Parathyroid adenoma (tissue), 2 donors: ENCODE data around the gene TFB1M.

ENCODE experiments used
- H2AFZ ChIP-seq: fragments of 300-600 bp; sonication (generic); one replicate; pipeline ENCODE4 v1.7.0; 2017; ENCODE audit warnings: antibody characterized with exemption, mild to moderate bottlenecking
- H3K27ac ChIP-seq: fragments of 300-600 bp; sonication (generic); one replicate; pipeline ENCODE4 v1.7.0; 2017
- H3K27me3 ChIP-seq: fragments of 300-600 bp; sonication (generic); one replicate; pipeline ENCODE4 v1.7.0; 2017; ENCODE audit warnings: low read length; ENCODE audit not compliant: control insufficient read depth, insufficient read depth
- H3K36me3 ChIP-seq: fragments of 300-600 bp; sonication (generic); one replicate; pipeline ENCODE4 v1.7.0; 2017; ENCODE audit warnings: low read length; ENCODE audit not compliant: control insufficient read depth, insufficient read depth
- H3K4me1 ChIP-seq: fragments of 300-600 bp; sonication (generic); one replicate; pipeline ENCODE4 v1.7.0; 2017; ENCODE audit warnings: control low read depth
- H3K4me2 ChIP-seq: fragments of 300-600 bp; sonication (generic); one replicate; pipeline ENCODE4 v1.7.0; 2017; ENCODE audit warnings: low read length
- H3K4me3 ChIP-seq: fragments of 300-600 bp; sonication (generic); one replicate; pipeline ENCODE4 v1.7.0; 2017; ENCODE audit warnings: low read depth, low read length
- H3K79me2 ChIP-seq: fragments of 300-600 bp; sonication (generic); one replicate; pipeline ENCODE4 v1.7.0; 2017; ENCODE audit warnings: control low read depth
- H3K9ac ChIP-seq: fragments of 300-600 bp; sonication (generic); one replicate; pipeline ENCODE4 v1.7.0; 2017; ENCODE audit warnings: mild to moderate bottlenecking
- H3K9me3 ChIP-seq: fragments of 300-600 bp; sonication (generic); one replicate; pipeline ENCODE4 v1.7.0; 2017; ENCODE audit warnings: low read length; ENCODE audit not compliant: control insufficient read depth
- TF ChIP-seq, protein P1 (sequence below): fragments of 300-600 bp; sonication (generic); IDR thresholded peaks from one replicate; pipeline ENCODE4 v1.7.0; 2017; ENCODE audit warnings: antibody characterized with exemption, mild to moderate bottlenecking
- donor health status: primary hyperparathyroidism.

Gene TFB1M

GRCh38 chr6:155325700-155326516 is 11.6 kb upstream of the TFB1M start:
- TF ChIP-seq, protein P1, sequence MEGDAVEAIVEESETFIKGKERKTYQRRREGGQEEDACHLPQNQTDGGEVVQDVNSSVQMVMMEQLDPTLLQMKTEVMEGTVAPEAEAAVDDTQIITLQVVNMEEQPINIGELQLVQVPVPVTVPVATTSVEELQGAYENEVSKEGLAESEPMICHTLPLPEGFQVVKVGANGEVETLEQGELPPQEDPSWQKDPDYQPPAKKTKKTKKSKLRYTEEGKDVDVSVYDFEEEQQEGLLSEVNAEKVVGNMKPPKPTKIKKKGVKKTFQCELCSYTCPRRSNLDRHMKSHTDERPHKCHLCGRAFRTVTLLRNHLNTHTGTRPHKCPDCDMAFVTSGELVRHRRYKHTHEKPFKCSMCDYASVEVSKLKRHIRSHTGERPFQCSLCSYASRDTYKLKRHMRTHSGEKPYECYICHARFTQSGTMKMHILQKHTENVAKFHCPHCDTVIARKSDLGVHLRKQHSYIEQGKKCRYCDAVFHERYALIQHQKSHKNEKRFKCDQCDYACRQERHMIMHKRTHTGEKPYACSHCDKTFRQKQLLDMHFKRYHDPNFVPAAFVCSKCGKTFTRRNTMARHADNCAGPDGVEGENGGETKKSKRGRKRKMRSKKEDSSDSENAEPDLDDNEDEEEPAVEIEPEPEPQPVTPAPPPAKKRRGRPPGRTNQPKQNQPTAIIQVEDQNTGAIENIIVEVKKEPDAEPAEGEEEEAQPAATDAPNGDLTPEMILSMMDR = no peak
- no peaks in the 10 kb centered on the region for H3K36me3 ChIP-seq

GRCh38 chr6:155324993-155325392 is 10.7 kb upstream of the TFB1M start:
- no peak overlapping the region for H3K4me3 ChIP-seq
- H3K9me3 ChIP-seq = no peaks in the 10 kb centered on the region
- no peak overlapping the region for H2AFZ ChIP-seq
- no peak overlapping the region for H3K27ac ChIP-seq
- H3K4me2 ChIP-seq = no peak overlapping the region
- H3K4me1 ChIP-seq = no peaks in the 10 kb centered on the region
- H3K79me2 ChIP-seq = no peaks in the 10 kb centered on the region
- H3K27me3 ChIP-seq = no peaks in the 10 kb centered on the region
- H3K9ac ChIP-seq = no peak overlapping the region
- TF ChIP-seq, protein P1 = no peak
- no peaks in the 10 kb centered on the region for H3K36me3 ChIP-seq

More at GRCh38 chr6:155325700-155326516, 11.6 kb upstream of the TFB1M start:
- Histone ChIP-seq H3K27ac (no peak overlapping the region), H2AFZ (no peak overlapping the region), H3K27me3 (no peaks in the 10 kb centered on the region), H3K4me1 (no peaks in the 10 kb centered on the region), H3K9ac (no peak overlapping the region), H3K79me2 (no peaks in the 10 kb centered on the region), H3K4me3 (no peak overlapping the region), H3K4me2 (no peak overlapping the region), H3K9me3 (no peaks in the 10 kb centered on the region)

- Histone ChIP-seq H3K27me3 (no peaks in the 10 kb centered on the region), H3K27ac (no peak overlapping the region), H2AFZ (no peak overlapping the region), H3K36me3 (no peaks in the 10 kb centered on the region), H3K9ac (no peak overlapping the region), H3K4me2 (no peak overlapping the region), H3K4me3 (no peak overlapping the region), H3K79me2 (no peaks in the 10 kb centered on the region), H3K9me3 (no peaks in the 10 kb centered on the region), H3K4me1 (no peaks in the 10 kb centered on the region)
- TF ChIP-seq, protein P1 = no peak
Observed at GRCh38 chr6:155324172-155324571, 9.9 kb upstream of the TFB1M start.

DNA sequence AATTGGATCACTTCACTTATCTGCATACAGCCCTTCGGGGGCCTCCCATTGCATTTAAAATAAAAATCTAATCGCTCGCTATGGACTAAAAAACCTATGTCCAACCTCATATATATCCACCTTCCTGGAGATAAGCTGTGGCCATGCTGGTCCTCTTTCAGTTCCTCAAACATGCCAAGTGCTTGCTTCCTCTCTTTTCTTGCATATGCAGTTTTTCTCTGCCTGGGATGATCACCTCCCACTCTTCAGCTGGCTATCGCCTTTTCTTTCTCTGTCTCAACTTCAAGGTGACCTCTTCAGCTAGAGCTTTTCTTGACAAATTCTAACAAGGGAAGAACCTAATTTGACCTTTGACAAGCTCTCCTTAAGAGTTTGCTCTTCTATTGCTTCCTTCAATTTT is 5.6 kb upstream of the TFB1M start:
- Histone ChIP-seq H3K9ac (no peak overlapping the region), H3K27me3 (no peaks in the 10 kb centered on the region), H3K36me3 (no peaks in the 10 kb centered on the region), H3K4me1 (no peaks in the 10 kb centered on the region), H3K4me2 (no peak overlapping the region), H3K79me2 (no peaks in the 10 kb centered on the region), H2AFZ (no peak overlapping the region), H3K4me3 (no peak overlapping the region), H3K9me3 (no peaks in the 10 kb centered on the region), H3K27ac (no peak overlapping the region)
- TF ChIP-seq, protein P1 = no peak

- H3K79me2 ChIP-seq = no peaks in the 10 kb centered on the region
- no peak overlapping the region for H3K4me2 ChIP-seq
- no peak overlapping the region for H3K4me3 ChIP-seq
- no peaks in the 10 kb centered on the region for H3K4me1 ChIP-seq
- no peaks in the 10 kb centered on the region for H3K36me3 ChIP-seq
- no peaks in the 10 kb centered on the region for H3K27me3 ChIP-seq
- TF ChIP-seq, protein P1 = no peak
- H3K9me3 ChIP-seq = no peaks in the 10 kb centered on the region
- H3K9ac ChIP-seq = no peak overlapping the region
- no peak overlapping the region for H2AFZ ChIP-seq
- H3K27ac ChIP-seq = no peak overlapping the region
Observed at GRCh38 chr6:155317186-155317585, 2.9 kb upstream of the TFB1M start.
